Transverse colon (tissue), 4 donors: ENCODE results near the gene HYAL3. TPM values are rescaled to one million over a fixed set of nuclear protein-coding genes. Genes with fewer than 3 reads are reported as not detected.
"Not testable (repeated sequence)": the region's sequence is repeated elsewhere in the genome, so short reads cannot be mapped to it uniquely, and the experiment has no call there.

Experiments used
- DNase-seq: peaks from one replicate; pipeline ENCODE4 v3.0.0-alpha.2; 2019
- H3K27ac ChIP-seq, 4 donors: fragments of 200-600 bp; sonication (generic); 2 replicates each; pipeline ENCODE4 v1.5.1; 2016 to 2018; ENCODE audit warnings: inconsistent platforms in 4 of 4
- H3K27me3 ChIP-seq: fragments of 200-600 bp; sonication (generic); 2 replicates; pipeline ENCODE4 v1.5.1; 2017; ENCODE audit warnings: inconsistent platforms
- H3K36me3 ChIP-seq, 4 donors: fragments of 200-600 bp; sonication (generic); 2 replicates each; pipeline ENCODE4 v1.5.1; 2017 to 2019; ENCODE audit warnings: inconsistent platforms in 4 of 4
- H3K4me1 ChIP-seq, 4 donors: fragments of 200-600 bp; sonication (generic); 2 replicates each; pipeline ENCODE4 v1.5.1; 2017 to 2020; ENCODE audit warnings: inconsistent platforms in 4 of 4
- H3K4me3 ChIP-seq, 4 donors: fragments of 200-600 bp; sonication (generic); 1 replicate in 1 of 4; 2 replicates in 3 of 4; pipeline versions ENCODE4 v1.5.1 to v1.6.1; 2017 to 2019; ENCODE audit warnings: inconsistent platforms in 4 of 4
- H3K9me3 ChIP-seq, 2 donors: fragments of 200-600 bp; sonication (generic); 2 replicates each; pipeline ENCODE4 v1.5.1; 2017 to 2019; ENCODE audit warnings: inconsistent platforms in 2 of 2
- CTCF ChIP-seq, 5 experiments: fragments of 200-600 bp in 3 of 5; fragments of 450-650 bp in 2 of 5; sonication (generic) in 3 of 5; IDR thresholded peaks; 1 replicate in 2 of 5; 2 replicates in 3 of 5; pipeline ENCODE4 v1.5.1; 2016 to 2017; ENCODE audit warnings: antibody characterized with exemption in 5 of 5, inconsistent platforms in 3 of 5, mild to moderate bottlenecking in 2 of 5, moderate library complexity in 1 of 5
- EP300 ChIP-seq: sonication (generic); formaldehyde crosslinking; IDR thresholded peaks from one replicate; pipeline ENCODE4 v1.6.1; 2017; ENCODE audit warnings: antibody characterized with exemption, low read depth
- POLR2A ChIP-seq: fragments of 450-650 bp; IDR thresholded peaks from one replicate; pipeline ENCODE4 v1.6.1; 2016; ENCODE audit warnings: antibody characterized with exemption, mild to moderate bottlenecking, moderate library complexity
- POLR2AphosphoS5 ChIP-seq, 3 donors: sonication (generic); formaldehyde crosslinking; IDR thresholded peaks; one replicate each; pipeline ENCODE4 v1.6.1; 2016; ENCODE audit warnings: antibody characterized with exemption in 3 of 3
- WGBS, 2 donors: methylation state at CpG; one replicate each; pipeline ENCODE4 v1.1.5; 2018; ENCODE audit warnings: low coverage in 1 of 2; 5-methylcytosine and 5-hydroxymethylcytosine counted together
- in situ Hi-C, 4 donors: fragments of 200-750 bp; cut with MboI; loops; one replicate each; pipeline versions ENCODE4 v1.15.0 to v1.15.1; 2017; ENCODE audit warnings: low sequenced_read_pairs in 3 of 4, low pct_ligation_motif_present in 1 of 4, low pct_unique_long_range_greater_than_20kb in 1 of 4
- intact Hi-C: fragments of 100-400 bp; cut with DNase I; formaldehyde crosslinking; loops from one replicate; pipeline ENCODE4 v1.15.1; 2023; ENCODE audit warnings: low total_unique reads
- total RNA-seq, 4 donors: library from RNA; depleted of rRNA; stranded (reverse); fragments of >200 nt; gene quantifications; one replicate each; pipeline ENCODE4 v1.1.0, GENCODE V29; 2016

The HYAL3 gene
- total RNA-seq, 4 donors from 2014 or later = 0.79 to 11.2 (median 3.8) TPM

DNA sequence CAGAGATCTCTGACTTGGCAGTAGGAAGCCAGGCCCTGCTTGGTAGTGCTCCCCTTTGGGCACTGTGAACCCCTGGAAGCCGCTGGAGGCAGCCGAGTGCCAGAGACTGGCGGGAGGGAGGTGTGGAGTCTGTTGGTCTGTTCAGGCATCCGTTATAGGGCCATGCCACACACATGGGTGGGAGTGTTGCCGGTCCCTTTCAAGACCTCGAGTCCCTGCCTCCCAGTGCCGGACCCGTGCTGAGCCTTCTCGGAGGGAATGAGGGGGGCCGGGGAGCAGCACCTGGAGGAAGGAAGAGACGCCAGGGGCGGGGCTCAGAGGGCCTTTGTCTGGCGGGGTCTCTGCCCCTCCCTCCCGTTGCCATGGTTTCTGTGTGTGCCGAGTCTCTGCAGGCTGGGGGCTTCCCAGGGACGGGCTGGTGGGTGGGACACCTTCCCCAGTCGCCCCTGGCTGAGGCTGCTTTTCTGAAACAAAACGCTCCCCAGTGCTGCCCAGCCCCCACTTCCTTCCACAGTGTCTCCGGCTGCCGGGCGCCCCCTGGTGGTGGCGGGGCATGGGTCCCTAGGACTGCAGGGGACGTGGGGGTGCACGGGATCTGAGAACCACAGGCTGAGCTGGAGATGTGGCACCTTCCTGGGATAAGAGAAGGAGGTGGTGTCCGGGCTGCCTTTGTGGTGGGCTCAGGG is 53.2 kb downstream of the HYAL3 start:
- Histone ChIP-seq H3K4me1 (peaks cover 52 to 96% (median 57%) of the 10 kb centered on the region in 4 donors), H3K27ac (peak overlapping the region; percentile 67 to 85 (median 82)), H3K9me3 (no peaks in the 10 kb centered on the region), H3K4me3 (peak overlapping the region; percentile 17 to 48 (median 36)), H3K36me3 (no peaks in the 10 kb centered on the region), H3K27me3 (no peaks in the 10 kb centered on the region)
- intact Hi-C loops = loop anchor here (2.0 kb wide), 1 partner anchor 19 kb away; no protein-coding TSS in a partner anchor
- 3% methylated on average over 25 of the region's 25 CpGs; no CpG with 5 or more reads in 1 of the 2 donors for WGBS, 2 donors
- in situ Hi-C loops = no loop called here
- DNase-seq = peak; percentile 95
- TF ChIP-seq CTCF (IDR thresholded peaks at IDR 0.05) (peak; percentile 97 to 99 (median 99)), EP300 (no peak)

DNA sequence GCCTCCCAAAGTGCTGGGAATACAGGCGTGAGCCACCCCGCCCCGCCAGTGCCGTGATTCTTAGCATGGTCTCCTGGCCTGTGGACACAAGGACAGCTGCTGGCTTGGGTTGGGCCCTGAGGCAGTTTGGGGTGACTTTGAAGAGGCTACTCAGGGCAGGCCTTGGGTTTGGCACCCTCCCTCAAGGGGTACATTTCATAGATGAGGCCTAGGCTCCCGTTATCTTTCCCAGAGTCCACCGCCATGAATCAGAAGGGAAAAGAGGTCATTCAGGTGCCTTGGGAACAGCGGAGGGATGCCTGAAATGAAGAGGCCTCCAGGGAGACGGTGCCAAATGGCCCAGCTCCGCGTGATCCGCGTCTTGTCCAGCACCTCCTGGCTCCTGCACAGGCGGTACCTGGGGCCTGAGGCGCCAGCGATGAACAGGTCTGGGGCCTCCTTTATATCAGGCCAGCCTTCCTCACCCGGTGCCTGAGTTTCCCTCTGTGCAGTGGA is 53.9 kb downstream of the HYAL3 start:
- Histone ChIP-seq H3K27ac (peak overlapping the region; percentile 67 to 85 (median 82)), H3K4me1 (peaks cover 56 to 94% (median 58%) of the 10 kb centered on the region in 4 donors), H3K4me3 (peak overlapping the region in 1 of 4 donors; percentile 48), H3K27me3 (no peaks in the 10 kb centered on the region), H3K36me3 (no peaks in the 10 kb centered on the region), H3K9me3 (no peaks in the 10 kb centered on the region)
- intact Hi-C loops = no loop called here
- in situ Hi-C loops = no loop called here
- 70% methylated on average over 14 of the region's 16 CpGs; no CpG with 5 or more reads in 1 of the 2 donors for WGBS, 2 donors
- DNase-seq = no peak
- no peak for TF ChIP-seq POLR2AphosphoS5 (IDR thresholded peaks at IDR 0.05)
- TF ChIP-seq POLR2A = no peak
- TF ChIP-seq EP300 = no peak
- no peak for TF ChIP-seq CTCF (IDR thresholded peaks at IDR 0.05)

DNA sequence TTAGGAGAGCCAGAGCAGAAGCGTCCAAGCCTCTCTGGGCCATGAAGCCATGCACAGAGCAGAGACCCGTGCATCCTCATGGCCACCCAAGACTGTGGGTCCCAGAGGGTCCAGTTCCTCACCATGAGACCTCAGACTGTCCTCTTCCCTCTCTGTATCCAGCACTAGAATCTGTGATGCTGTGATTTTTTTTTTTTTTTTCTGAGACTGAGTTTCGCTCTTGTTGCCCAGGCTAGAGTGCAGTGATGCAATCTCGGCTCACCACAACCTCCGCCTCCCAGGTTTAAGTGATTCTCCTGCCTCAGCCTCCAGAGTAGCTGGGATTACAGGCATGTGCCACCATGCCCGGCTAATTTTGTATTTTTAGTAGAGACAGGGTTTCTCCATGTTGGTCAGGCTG is 54.4 kb downstream of the HYAL3 start:
- H3K27me3 ChIP-seq, intact Hi-C loops, H3K4me3 ChIP-seq, H3K9me3 ChIP-seq, H3K36me3 ChIP-seq, in situ Hi-C loops, DNase-seq: not testable (repeated sequence)
- H3K4me1 ChIP-seq = peaks cover 58 to 95% (median 62%) of the 10 kb centered on the region in 4 donors
- WGBS, 2 donors = 80 to 95% methylated on average over 4 to 6 of the region's 6 CpGs
- peak overlapping the region; percentile 67 to 85 (median 82) for H3K27ac ChIP-seq

- Histone ChIP-seq H3K36me3 (no peaks in the 10 kb centered on the region), H3K27me3 (no peaks in the 10 kb centered on the region), H3K9me3 (no peaks in the 10 kb centered on the region), H3K4me3 (no peak overlapping the region), H3K4me1 (peaks cover 64 to 95% (median 69%) of the 10 kb centered on the region in 4 donors), H3K27ac (peak overlapping the region; percentile 69 to 91 (median 78))
- intact Hi-C loops = no loop called here
- 90% methylated on average over 2 to 4 of the region's 4 CpGs for WGBS, 2 donors
- TF ChIP-seq EP300 (no peak), POLR2A (no peak), POLR2AphosphoS5 (IDR thresholded peaks at IDR 0.05) (no peak), CTCF (IDR thresholded peaks at IDR 0.05) (no peak)
- in situ Hi-C loops = no loop called here
- no peak for DNase-seq
Measured at GRCh38 chr3:50243543-50243895, 55.7 kb downstream of the HYAL3 start.
